A673 (cell line): ENCODE measurements around the gene ACO1. TPM values are rescaled to one million over a fixed set of nuclear protein-coding genes. Genes with fewer than 3 reads are reported as not detected.

Experiments used
- BruUV-seq: library from RNA; stranded (reverse); fragments of 400-500 nt; replicated peaks from 2 replicates; lab custom pipeline; 2021; lab: Mats Ljungman, UMichigan
- CTCF ChIA-PET: fragments of 300-600 bp; sonication (Branson Sonifier 250); formaldehyde crosslinking; loops from one replicate; lab custom pipeline; 2022; ENCODE audit warnings: antibody characterized with exemption; lab: Charles Lee
- POLR2A ChIA-PET: fragments of 300-600 bp; sonication (Branson Sonifier 250); formaldehyde crosslinking; loops from one replicate; lab custom pipeline; 2022; ENCODE audit warnings: antibody characterized with exemption; ENCODE audit not compliant: low non-redundant PET; lab: Charles Lee
- DNase-seq: peaks from one replicate; pipeline ENCODE4 v3.0.0-alpha.2; 2015; ENCODE audit warnings: low spot score
- H3K27ac ChIP-seq: fragments of 200-600 bp; sonication (generic); 2 replicates; pipeline ENCODE4 v1.5.1; 2016; ENCODE audit warnings: mixed run types, low read depth, mild to moderate bottlenecking, mixed read lengths, antibody characterized with exemption, low read length; ENCODE audit not compliant: poor library complexity, severe bottlenecking
- H3K27me3 ChIP-seq: fragments of 200-600 bp; sonication (generic); replicated peaks from 2 replicates; pipeline ENCODE4 v1.6.1; 2017; ENCODE audit warnings: mixed run types, low read depth, mild to moderate bottlenecking, mixed read lengths, antibody characterized with exemption, low read length; ENCODE audit not compliant: insufficient read depth, poor library complexity
- H3K36me3 ChIP-seq: fragments of 200-600 bp; sonication (generic); 2 replicates; pipeline ENCODE4 v1.6.1; 2016; ENCODE audit warnings: mixed run types, mild to moderate bottlenecking, mixed read lengths, antibody characterized with exemption, low read length; ENCODE audit not compliant: insufficient read depth, poor library complexity, severe bottlenecking
- H3K4me1 ChIP-seq: fragments of 200-600 bp; sonication (generic); 2 replicates; pipeline ENCODE4 v1.6.1; 2017; ENCODE audit warnings: mixed run types, mild to moderate bottlenecking, mixed read lengths, antibody characterized with exemption, low read length; ENCODE audit not compliant: insufficient read depth, poor library complexity, severe bottlenecking
- H3K4me3 ChIP-seq: fragments of 200-600 bp; sonication (generic); 2 replicates; pipeline ENCODE4 v1.5.1; 2016; ENCODE audit warnings: low read depth, mixed run types, mild to moderate bottlenecking, mixed read lengths, low read length; ENCODE audit not compliant: poor library complexity, severe bottlenecking
- H3K9me3 ChIP-seq: fragments of 200-600 bp; sonication (generic); 2 replicates; pipeline ENCODE4 v1.6.1; 2016; ENCODE audit warnings: mixed run types, low read depth, mild to moderate bottlenecking, mixed read lengths, antibody characterized with exemption, low read length; ENCODE audit not compliant: poor library complexity, severe bottlenecking
- CTCF ChIP-seq: fragments of 300-800, 200-600 bp; sonication (generic); conservative IDR thresholded peaks from 2 replicates; pipeline ENCODE4 v1.5.1; 2017; ENCODE audit warnings: low read depth, mild to moderate bottlenecking, antibody characterized with exemption, low read length, moderate library complexity, mixed read lengths
- EZH2 ChIP-seq: fragments of 200-600 bp; sonication (generic); IDR thresholded peaks from 2 replicates; pipeline ENCODE4 v1.6.1; 2017; ENCODE audit warnings: borderline replicate concordance, low read depth, mild to moderate bottlenecking, mixed read lengths, antibody characterized with exemption, low read length; ENCODE audit not compliant: poor library complexity, severe bottlenecking
- intact Hi-C: fragments of 100-400 bp; cut with micrococcal nuclease; formaldehyde crosslinking; loops from one replicate; pipeline ENCODE4 v1.10.0; 2022; ENCODE audit not compliant: unreplicated experiment
- total RNA-seq: library from RNA; stranded (reverse); gene quantifications from 2 replicates; pipeline ENCODE4 v1.2.3, GENCODE V29; 2021

The ACO1 gene
- total RNA-seq, 1 experiment from 2014 or later, result 40.0 TPM

GRCh38 chr9:32468740-32469139 lies 84.3 kb downstream of the ACO1 start:
- intact Hi-C loops, result no loop called here
- no TSS peak for BruUV-seq
- Histone ChIP-seq H3K4me3 (no peak overlapping the region), H3K9me3 (no peaks in the 10 kb centered on the region), H3K36me3 (no peaks in the 10 kb centered on the region), H3K4me1 (no peaks in the 10 kb centered on the region), H3K27me3 (no peaks in the 10 kb centered on the region), H3K27ac (no peak overlapping the region)
- ChIA-PET POLR2A (no interaction called here), CTCF (no interaction called here)
- TF ChIP-seq EZH2 (no peak), CTCF (no peak)
- no peak for DNase-seq

GRCh38 chr9:32472344-32472743 lies 87.9 kb downstream of the ACO1 start:
- no TSS peak for BruUV-seq
- Histone ChIP-seq H3K36me3 (no peaks in the 10 kb centered on the region), H3K9me3 (no peaks in the 10 kb centered on the region), H3K4me3 (no peak overlapping the region), H3K4me1 (no peaks in the 10 kb centered on the region), H3K27ac (no peak overlapping the region), H3K27me3 (no peaks in the 10 kb centered on the region)
- CTCF ChIA-PET, result no interaction called here
- DNase-seq, result no peak
- intact Hi-C loops, result no loop called here
- TF ChIP-seq CTCF, result no peak
- TF ChIP-seq EZH2, result no peak
- POLR2A ChIA-PET, result no interaction called here

GRCh38 chr9:32483343-32483742 lies 98.9 kb downstream of the ACO1 start:
- Histone ChIP-seq H3K27me3 (no peaks in the 10 kb centered on the region), H3K9me3 (no peaks in the 10 kb centered on the region), H3K36me3 (no peaks in the 10 kb centered on the region), H3K27ac (no peak overlapping the region), H3K4me1 (no peaks in the 10 kb centered on the region), H3K4me3 (no peak overlapping the region)
- no peak for DNase-seq
- no peak for TF ChIP-seq EZH2
- no peak for TF ChIP-seq CTCF
- intact Hi-C loops, result no loop called here
- POLR2A ChIA-PET, result no interaction called here
- no TSS peak for BruUV-seq
- CTCF ChIA-PET, result no interaction called here
